ENCODE results near the gene HCLS1. TPM values are rescaled to one million over a fixed set of nuclear protein-coding genes. Genes with fewer than 3 reads are reported as not detected.
"Not testable (repeated sequence)": the region's sequence is repeated elsewhere in the genome, so short reads cannot be mapped to it uniquely, and the experiment has no call there.

The HCLS1 gene
- total RNA-seq: 234 and 235 TPM in 2 replicates

DNA sequence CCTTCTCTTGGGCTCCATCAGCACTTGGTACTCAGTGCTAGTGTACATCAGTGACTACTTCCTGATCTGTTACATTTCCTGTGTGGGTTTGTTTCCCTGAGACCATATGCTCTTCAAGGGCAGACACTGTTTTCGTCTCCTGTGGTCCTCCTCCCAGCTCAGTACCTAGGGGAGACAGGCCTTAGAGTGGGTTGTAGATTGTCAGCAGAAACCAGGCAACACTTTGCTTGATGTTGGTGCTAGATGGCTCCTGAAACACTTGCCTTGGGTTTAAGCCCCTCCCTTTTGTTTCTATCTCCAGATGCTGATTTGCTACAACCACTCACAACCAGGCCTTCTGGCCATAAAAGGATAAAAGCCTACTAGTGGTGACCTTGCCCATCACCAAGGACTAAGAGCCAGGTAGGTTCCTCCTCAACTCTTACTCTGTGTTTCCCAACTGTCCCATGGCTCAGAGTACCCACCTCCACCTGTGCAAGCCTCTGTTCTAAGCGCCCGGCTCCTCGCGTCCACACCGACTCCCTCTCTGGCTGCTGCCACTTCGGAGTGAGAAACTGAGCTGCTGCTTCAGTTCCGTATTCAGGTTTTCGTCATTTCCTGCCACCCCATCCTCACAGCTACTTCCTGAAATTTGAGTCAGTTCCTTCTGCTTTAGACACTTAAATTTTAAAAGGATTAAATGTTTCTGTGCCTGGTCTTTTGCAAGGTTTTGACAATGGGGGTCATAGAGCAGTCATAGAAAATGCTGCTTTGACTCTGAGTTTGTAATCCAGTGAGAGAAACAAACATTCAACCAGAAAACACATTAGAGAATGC is at the start of gene HCLS1:
TSS of gene HCLS1 (minus strand) at position 548 of the 816 bp plus-strand sequence. CDS start 2,556 bp downstream, outside the sequence.
- Mint-ChIP-seq H3K9me3 (no peaks in the 10 kb centered on the region), H3K4me3 (peak within 1 kb of the TSS; percentile 95), H3K27ac (peak within 1 kb of the TSS; percentile 99), H3K36me3 (ENCODE audit: low read depth) (peaks cover 64% of the 10 kb centered on the region), H3K27me3 (ENCODE audit: insufficient read depth) (no peaks in the 10 kb centered on the region), H3K4me1 (ENCODE audit: low read depth) (peaks cover 57% of the 10 kb centered on the region)
- DNase-seq (ENCODE audit: low spot score): peak; percentile 73
- intact Hi-C loops (cut with micrococcal nuclease): loop anchor here (1.0 to 5.0 kb wide), 8 partner anchors 30 to 1542 kb away; partner anchors contain the start of genes EAF2, GOLGB1, HSPBAP1 and IQCB1

DNA sequence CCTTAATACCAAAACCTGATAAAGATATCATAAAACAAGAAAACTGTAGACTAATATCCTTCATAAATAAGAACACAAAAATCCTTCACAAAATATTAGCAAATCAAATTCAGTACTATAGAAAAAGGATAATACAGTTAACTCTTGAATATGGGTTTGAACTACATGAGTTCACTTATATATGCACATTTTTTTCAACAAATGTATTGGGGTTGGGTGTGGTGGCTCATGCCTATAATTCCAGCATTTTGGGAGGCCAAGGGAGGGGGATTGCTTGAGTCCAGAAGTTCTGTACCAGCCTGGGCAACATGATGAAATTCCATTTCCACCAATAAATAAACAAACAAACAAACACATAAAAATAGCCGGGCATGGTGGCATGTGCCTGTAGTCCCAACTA is 49.6 kb upstream of the HCLS1 start:
- H3K4me3 Mint-ChIP-seq: no peak overlapping the region
- H3K4me1 Mint-ChIP-seq (ENCODE audit: low read depth): peaks cover 6% of the 10 kb centered on the region
- DNase-seq (ENCODE audit: low spot score): no peak
- H3K27me3 Mint-ChIP-seq (ENCODE audit: insufficient read depth): no peaks in the 10 kb centered on the region
- H3K36me3 Mint-ChIP-seq (ENCODE audit: low read depth): peaks cover 34% of the 10 kb centered on the region
- intact Hi-C loops (cut with micrococcal nuclease): no loop called here
- no peak overlapping the region for H3K27ac Mint-ChIP-seq
- H3K9me3 Mint-ChIP-seq: no peaks in the 10 kb centered on the region

DNA sequence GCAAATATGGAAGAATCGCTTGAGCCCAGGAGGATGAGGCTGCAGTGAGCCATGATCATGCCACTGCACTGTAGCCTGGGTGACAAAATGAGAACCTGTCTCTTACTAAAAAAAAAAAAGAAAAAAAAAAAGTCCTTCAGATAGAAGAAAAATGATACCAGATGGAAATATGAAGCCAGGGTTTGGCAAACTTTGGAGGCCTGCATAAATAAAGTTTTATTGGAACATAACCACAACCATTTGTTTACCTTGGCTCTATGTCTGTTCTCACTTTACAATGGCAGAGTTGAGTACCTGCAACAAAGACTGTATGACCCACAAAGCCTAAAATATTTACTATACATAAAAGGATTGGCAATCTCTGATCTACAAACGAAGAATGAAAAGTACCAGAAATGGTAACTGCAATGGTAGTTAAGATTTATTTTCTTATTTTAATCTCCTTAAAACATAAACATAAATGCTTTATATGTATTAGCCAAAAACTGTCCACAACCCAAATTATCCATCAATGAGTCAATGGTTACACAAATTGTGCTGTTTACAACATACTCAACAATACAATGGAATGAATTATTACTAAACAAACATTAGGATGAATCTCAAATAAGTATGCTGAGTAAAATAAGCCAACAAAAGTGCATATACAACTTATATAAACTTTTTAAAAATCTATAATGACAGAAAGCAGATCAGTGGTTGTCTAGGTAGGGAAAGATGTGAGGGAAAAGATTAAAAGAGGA is 47.0 kb upstream of the HCLS1 start:
- Mint-ChIP-seq H3K36me3 (ENCODE audit: low read depth) (peaks cover 35% of the 10 kb centered on the region), H3K4me1 (ENCODE audit: low read depth) (peaks cover 6% of the 10 kb centered on the region), H3K4me3 (no peak overlapping the region), H3K9me3 (no peaks in the 10 kb centered on the region), H3K27me3 (ENCODE audit: insufficient read depth) (no peaks in the 10 kb centered on the region), H3K27ac (no peak overlapping the region)
- intact Hi-C loops (cut with micrococcal nuclease): no loop called here
- DNase-seq (ENCODE audit: low spot score): no peak

DNA sequence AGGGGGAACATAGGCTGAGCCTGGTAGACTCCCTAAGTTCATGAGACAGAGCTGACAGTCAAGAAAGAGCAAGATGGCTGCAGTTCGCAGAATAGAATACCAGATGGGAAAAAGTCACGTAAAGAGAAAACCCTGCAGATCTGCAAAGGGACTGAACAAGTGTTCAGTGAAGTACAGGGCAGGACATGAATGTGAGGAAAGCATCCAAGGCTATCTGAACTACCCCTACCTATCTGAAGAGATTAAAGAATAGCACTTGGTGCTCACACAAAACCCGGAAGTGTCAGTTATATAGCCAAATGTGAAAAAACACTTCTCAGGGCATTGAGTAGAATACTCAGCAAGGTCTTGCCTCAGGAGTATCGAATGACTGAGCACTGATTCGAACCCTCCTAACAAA is 44.8 kb upstream of the HCLS1 start:
- DNase-seq (ENCODE audit: low spot score): no peak
- no peaks in the 10 kb centered on the region for H3K27me3 Mint-ChIP-seq (ENCODE audit: insufficient read depth)
- H3K4me1 Mint-ChIP-seq (ENCODE audit: low read depth): no peaks in the 10 kb centered on the region
- no peaks in the 10 kb centered on the region for H3K9me3 Mint-ChIP-seq
- peaks cover 39% of the 10 kb centered on the region for H3K36me3 Mint-ChIP-seq (ENCODE audit: low read depth)
- intact Hi-C loops (cut with micrococcal nuclease): no loop called here
- no peak overlapping the region for H3K4me3 Mint-ChIP-seq
- H3K27ac Mint-ChIP-seq: no peak overlapping the region

DNA sequence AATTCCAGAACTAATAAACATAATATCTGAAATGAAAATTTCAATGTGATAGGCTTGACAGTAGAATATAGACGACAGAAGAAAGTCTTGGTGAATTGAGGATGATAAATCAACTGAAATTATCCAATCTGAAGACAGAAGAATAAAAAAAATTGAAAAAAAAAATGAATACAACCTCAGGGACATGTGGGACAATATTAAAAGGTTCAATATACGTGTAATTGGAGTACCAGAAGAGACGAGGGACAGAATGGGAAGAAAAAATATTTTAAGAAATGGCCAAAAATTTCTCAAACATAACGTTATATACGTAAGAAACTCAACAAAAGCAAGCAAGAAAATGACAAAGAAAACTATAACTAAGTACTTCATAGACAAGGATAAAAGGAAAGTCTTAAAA is 43.3 kb upstream of the HCLS1 start:
- Mint-ChIP-seq H3K27ac (no peak overlapping the region), H3K9me3 (no peaks in the 10 kb centered on the region), H3K4me1 (ENCODE audit: low read depth) (no peaks in the 10 kb centered on the region), H3K4me3 (no peak overlapping the region), H3K36me3 (ENCODE audit: low read depth) (peaks cover 38% of the 10 kb centered on the region), H3K27me3 (ENCODE audit: insufficient read depth) (no peaks in the 10 kb centered on the region)
- intact Hi-C loops (cut with micrococcal nuclease): no loop called here
- no peak for DNase-seq (ENCODE audit: low spot score)

- Mint-ChIP-seq H3K27ac (no peak overlapping the region), H3K27me3 (ENCODE audit: insufficient read depth) (no peaks in the 10 kb centered on the region), H3K9me3 (no peaks in the 10 kb centered on the region), H3K4me1 (ENCODE audit: low read depth) (no peaks in the 10 kb centered on the region), H3K36me3 (ENCODE audit: low read depth) (peaks cover 17% of the 10 kb centered on the region), H3K4me3 (no peak overlapping the region)
- DNase-seq (ENCODE audit: low spot score): no peak
- intact Hi-C loops (cut with micrococcal nuclease): no loop called here
These were observed 38.2 kb upstream of the HCLS1 start for GRCh38 chr3:121698901-121699300.

DNA sequence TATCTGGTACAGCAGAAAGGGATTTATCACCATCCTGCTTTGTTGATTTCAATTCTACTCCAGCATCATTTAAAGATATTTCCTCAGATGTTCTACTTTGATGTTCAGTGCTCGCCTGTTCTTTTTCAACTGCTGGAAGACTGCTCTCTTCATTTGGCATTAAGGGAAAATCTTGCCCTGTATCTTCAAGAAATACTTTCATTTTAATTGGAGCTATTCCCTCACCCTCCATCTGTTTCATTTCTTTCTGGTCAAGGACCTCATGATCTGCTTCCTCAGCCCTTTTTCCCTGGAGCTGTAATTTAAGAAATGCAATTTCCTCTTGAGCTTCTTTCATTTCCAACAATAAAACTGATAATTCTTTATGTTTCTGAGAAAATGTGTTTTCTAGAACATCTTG is 37.8 kb upstream of the HCLS1 start:
- Mint-ChIP-seq H3K9me3 (no peaks in the 10 kb centered on the region), H3K36me3 (ENCODE audit: low read depth) (peaks cover 14% of the 10 kb centered on the region), H3K4me3 (no peak overlapping the region), H3K4me1 (ENCODE audit: low read depth) (no peaks in the 10 kb centered on the region), H3K27me3 (ENCODE audit: insufficient read depth) (no peaks in the 10 kb centered on the region), H3K27ac (no peak overlapping the region)
- intact Hi-C loops (cut with micrococcal nuclease): no loop called here
- no peak for DNase-seq (ENCODE audit: low spot score)

GRCh38 chr3:121696186-121696585 is 35.5 kb upstream of the HCLS1 start:
- intact Hi-C loops (cut with micrococcal nuclease): no loop called here
- no peak overlapping the region for H3K27ac Mint-ChIP-seq
- DNase-seq (ENCODE audit: low spot score): no peak
- H3K36me3 Mint-ChIP-seq (ENCODE audit: low read depth): peaks cover 25% of the 10 kb centered on the region
- no peak overlapping the region for H3K4me3 Mint-ChIP-seq
- no peaks in the 10 kb centered on the region for H3K9me3 Mint-ChIP-seq
- peaks cover 12% of the 10 kb centered on the region for H3K4me1 Mint-ChIP-seq (ENCODE audit: low read depth)
- no peaks in the 10 kb centered on the region for H3K27me3 Mint-ChIP-seq (ENCODE audit: insufficient read depth)

- H3K4me1 Mint-ChIP-seq (ENCODE audit: low read depth): peaks cover 20% of the 10 kb centered on the region
- intact Hi-C loops (cut with micrococcal nuclease): loop anchor here (5.0 kb wide), 1 partner anchor 45 kb away; no protein-coding TSS in a partner anchor
- H3K27ac Mint-ChIP-seq: peak overlapping the region; percentile 14
- H3K27me3 Mint-ChIP-seq (ENCODE audit: insufficient read depth): no peaks in the 10 kb centered on the region
- no peak for DNase-seq (ENCODE audit: low spot score)
- H3K36me3 Mint-ChIP-seq (ENCODE audit: low read depth): peaks cover 31% of the 10 kb centered on the region
- H3K9me3 Mint-ChIP-seq: no peaks in the 10 kb centered on the region
- no peak overlapping the region for H3K4me3 Mint-ChIP-seq
These were observed 31.5 kb upstream of the HCLS1 start for GRCh38 chr3:121692010-121692699.

DNA sequence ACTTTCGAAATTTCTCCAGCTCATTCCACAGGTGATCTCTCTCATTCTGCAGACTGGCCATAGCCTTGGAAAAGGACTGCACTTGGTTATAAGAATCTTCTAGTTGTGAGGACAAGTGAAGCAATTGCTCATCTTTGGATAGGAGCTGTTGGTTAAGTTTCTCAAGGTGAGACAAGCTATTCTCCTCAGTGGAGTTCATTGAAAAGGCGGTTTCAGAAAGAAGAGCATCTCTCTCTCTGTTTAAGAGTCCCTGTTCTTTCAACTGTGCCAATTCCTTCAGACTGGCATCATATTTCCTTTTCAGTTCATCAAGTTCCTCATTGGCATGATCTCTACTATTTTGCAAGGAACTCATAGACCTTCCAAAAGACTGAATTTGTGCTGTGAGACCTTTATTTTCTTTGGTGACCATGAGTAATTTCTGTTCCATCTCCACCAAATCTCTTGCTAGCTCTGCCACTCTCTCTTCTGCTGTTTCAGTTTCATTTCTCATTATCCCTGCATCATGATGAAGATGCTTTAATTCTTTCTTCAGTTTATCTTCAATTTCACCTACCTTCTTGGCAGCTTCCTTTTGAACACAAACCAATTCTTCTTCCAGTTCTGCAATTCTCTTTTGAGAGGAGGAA is 30.2 kb upstream of the HCLS1 start:
- peak; percentile 1 for DNase-seq (ENCODE audit: low spot score)
- H3K4me1 Mint-ChIP-seq (ENCODE audit: low read depth): peaks cover 20% of the 10 kb centered on the region
- intact Hi-C loops (cut with micrococcal nuclease): loop anchor here (2.0 to 5.0 kb wide), 2 partner anchors 30 to 46 kb away; partner anchors contain the start of gene HCLS1
- peak overlapping the region; percentile 61 for H3K4me3 Mint-ChIP-seq
- H3K27ac Mint-ChIP-seq: peak overlapping the region; percentile 73
- H3K36me3 Mint-ChIP-seq (ENCODE audit: low read depth): peaks cover 35% of the 10 kb centered on the region
- no peaks in the 10 kb centered on the region for H3K9me3 Mint-ChIP-seq
- no peaks in the 10 kb centered on the region for H3K27me3 Mint-ChIP-seq (ENCODE audit: insufficient read depth)

GRCh38 chr3:121688747-121689146 is 28.0 kb upstream of the HCLS1 start:
- Mint-ChIP-seq H3K9me3 (peaks cover 11% of the 10 kb centered on the region), H3K36me3 (ENCODE audit: low read depth) (peaks cover 43% of the 10 kb centered on the region), H3K4me1 (ENCODE audit: low read depth) (peaks cover 20% of the 10 kb centered on the region)
- DNase-seq (ENCODE audit: low spot score); H3K27ac Mint-ChIP-seq; H3K27me3 Mint-ChIP-seq (ENCODE audit: insufficient read depth); intact Hi-C loops (cut with micrococcal nuclease); H3K4me3 Mint-ChIP-seq: not testable (repeated sequence)

GRCh38 chr3:121681792-121682191 is 21.1 kb upstream of the HCLS1 start:
- H3K4me1 Mint-ChIP-seq (ENCODE audit: low read depth): no peaks in the 10 kb centered on the region
- H3K27me3 Mint-ChIP-seq (ENCODE audit: insufficient read depth): no peaks in the 10 kb centered on the region
- no peak for DNase-seq (ENCODE audit: low spot score)
- peaks cover 42% of the 10 kb centered on the region for H3K36me3 Mint-ChIP-seq (ENCODE audit: low read depth)
- no peak overlapping the region for H3K27ac Mint-ChIP-seq
- intact Hi-C loops (cut with micrococcal nuclease): no loop called here
- H3K9me3 Mint-ChIP-seq: peaks cover 11% of the 10 kb centered on the region
- no peak overlapping the region for H3K4me3 Mint-ChIP-seq
